Upper lobe of left lung (tissue), 4 donors: Measurements from ENCODE around the gene ARMC12.

Source experiments
- EP300 ChIP-seq, 4 donors: sonication (generic); formaldehyde crosslinking; IDR thresholded peaks; one replicate each; pipeline ENCODE4 v1.5.1; 2017; ENCODE audit warnings: antibody characterized with exemption in 4 of 4, control low read depth in 2 of 4
- POLR2A ChIP-seq, 4 donors: fragments of 450-650 bp; IDR thresholded peaks; one replicate each; pipeline ENCODE4 v1.5.1; 2016 to 2017; ENCODE audit warnings: antibody characterized with exemption in 4 of 4, mild to moderate bottlenecking in 2 of 4
- TF ChIP-seq, protein P1 (sequence below), 6 experiments: fragments of 450-650 bp in 4 of 6; fragments of 200-600 bp in 2 of 6; sonication (generic) in 2 of 6; IDR thresholded peaks; one replicate each; pipeline ENCODE4 v1.5.1; 2016 to 2019; ENCODE audit warnings: antibody characterized with exemption in 6 of 6

DNA sequence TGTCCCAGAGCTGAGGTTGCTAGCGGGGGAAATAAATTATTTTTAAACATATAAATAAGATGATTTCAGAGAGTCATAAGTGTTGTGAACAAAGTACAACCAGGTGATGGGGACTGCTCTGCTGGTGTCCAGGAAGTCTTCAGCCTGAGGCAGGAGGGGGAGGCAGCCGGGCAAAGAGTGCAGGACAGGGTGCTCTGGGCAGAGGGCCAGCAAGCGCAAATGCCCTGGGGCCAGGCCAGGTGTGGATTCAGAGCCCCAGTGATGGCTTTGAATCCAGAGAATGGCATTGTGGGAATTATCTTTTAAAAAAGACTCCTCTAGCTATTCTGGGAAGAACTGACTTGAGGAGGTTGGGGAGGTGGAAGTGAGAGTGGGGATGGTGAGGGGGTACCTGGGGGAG lies 45.6 kb downstream of the ARMC12 start:
- TF ChIP-seq POLR2A (IDR thresholded peaks at IDR 0.05) (no peak), EP300 (IDR thresholded peaks at IDR 0.05) (no peak)
- TF ChIP-seq, protein P1, sequence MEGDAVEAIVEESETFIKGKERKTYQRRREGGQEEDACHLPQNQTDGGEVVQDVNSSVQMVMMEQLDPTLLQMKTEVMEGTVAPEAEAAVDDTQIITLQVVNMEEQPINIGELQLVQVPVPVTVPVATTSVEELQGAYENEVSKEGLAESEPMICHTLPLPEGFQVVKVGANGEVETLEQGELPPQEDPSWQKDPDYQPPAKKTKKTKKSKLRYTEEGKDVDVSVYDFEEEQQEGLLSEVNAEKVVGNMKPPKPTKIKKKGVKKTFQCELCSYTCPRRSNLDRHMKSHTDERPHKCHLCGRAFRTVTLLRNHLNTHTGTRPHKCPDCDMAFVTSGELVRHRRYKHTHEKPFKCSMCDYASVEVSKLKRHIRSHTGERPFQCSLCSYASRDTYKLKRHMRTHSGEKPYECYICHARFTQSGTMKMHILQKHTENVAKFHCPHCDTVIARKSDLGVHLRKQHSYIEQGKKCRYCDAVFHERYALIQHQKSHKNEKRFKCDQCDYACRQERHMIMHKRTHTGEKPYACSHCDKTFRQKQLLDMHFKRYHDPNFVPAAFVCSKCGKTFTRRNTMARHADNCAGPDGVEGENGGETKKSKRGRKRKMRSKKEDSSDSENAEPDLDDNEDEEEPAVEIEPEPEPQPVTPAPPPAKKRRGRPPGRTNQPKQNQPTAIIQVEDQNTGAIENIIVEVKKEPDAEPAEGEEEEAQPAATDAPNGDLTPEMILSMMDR (IDR thresholded peaks at IDR 0.05), result no peak
